AG10803 (cell line): ENCODE results near the gene MAP2K6.

Source experiments
- DNase-seq: peaks from one replicate; pipeline ENCODE4 v3.0.0; 2010; ENCODE audit warnings: low read depth
- H3K4me3 ChIP-seq: 2 replicates; pipeline ENCODE4 v1.5.1; 2011; ENCODE audit warnings: mild to moderate bottlenecking, low read length, control low read depth
- CTCF ChIP-seq: conservative IDR thresholded peaks from 2 replicates; pipeline ENCODE4 v1.5.1; 2011; ENCODE audit warnings: mild to moderate bottlenecking, low read length, control low read depth, inconsistent platforms

Gene MAP2K6

DNA sequence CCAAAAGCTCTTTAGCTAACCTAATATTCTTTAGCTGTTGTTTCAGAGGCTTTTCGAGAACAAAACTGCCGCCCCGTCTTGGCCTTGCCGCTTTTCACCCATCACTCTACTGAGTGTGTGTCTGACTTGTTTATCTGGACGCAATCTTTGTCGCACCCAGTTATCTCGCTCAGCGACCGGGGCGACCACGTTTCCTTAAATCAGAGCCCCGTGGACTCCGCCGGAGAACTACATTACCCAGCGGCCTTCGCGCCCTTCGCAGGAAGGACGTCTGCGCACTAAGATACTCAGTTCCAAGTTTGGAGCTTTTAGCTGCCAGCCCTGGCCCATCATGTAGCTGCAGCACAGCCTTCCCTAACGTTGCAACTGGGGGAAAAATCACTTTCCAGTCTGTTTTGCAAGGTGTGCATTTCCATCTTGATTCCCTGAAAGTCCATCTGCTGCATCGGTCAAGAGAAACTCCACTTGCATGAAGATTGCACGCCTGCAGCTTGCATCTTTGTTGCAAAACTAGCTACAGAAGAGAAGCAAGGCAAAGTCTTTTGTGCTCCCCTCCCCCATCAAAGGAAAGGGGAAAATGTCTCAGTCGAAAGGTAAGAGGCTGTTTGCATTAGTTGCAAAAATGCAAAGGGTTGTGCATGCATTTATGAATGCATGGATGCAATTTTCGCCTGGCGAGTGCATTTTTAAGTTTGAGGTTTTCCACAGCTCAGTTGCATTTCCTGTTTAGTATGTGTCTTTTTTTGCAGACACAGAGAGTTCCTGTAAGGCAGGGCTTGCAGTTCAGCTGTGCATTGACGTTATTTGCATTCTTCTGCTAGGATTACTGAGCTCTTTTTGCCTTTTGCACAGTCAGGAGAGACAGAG lies at the start of gene MAP2K6:
TSS of gene MAP2K6 (plus strand) at position 290 of the 867 bp plus-strand sequence. CDS start at position 578, 288 bp downstream.
- peak within 1 kb of the TSS; percentile 66 for H3K4me3 ChIP-seq
- TF ChIP-seq CTCF = no peak
- peak; percentile 49 for DNase-seq

- no peak overlapping the region for H3K4me3 ChIP-seq
- no peak for DNase-seq
- TF ChIP-seq CTCF = no peak
Measured at GRCh38 chr17:69367298-69367697, 47.2 kb upstream of the MAP2K6 start.

DNA sequence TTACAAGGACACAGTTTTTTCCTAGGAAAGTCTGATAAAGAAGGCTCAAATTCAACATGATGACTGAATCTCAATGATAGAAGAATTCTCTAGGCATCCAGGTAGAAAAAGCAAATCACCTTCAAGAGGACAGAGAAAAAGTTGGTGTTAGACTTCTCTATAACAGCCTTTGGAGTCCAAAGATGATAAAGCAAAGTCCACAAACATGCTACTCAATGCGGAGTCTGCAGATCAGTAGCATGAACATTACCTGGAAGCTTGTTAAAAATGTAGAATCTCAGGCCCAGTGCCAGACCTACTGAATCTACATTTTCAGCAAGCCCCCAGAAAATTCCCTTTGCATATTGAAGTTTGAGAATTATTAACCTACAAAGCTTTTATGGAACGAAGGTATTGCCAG lies 41.4 kb upstream of the MAP2K6 start:
- no peak overlapping the region for H3K4me3 ChIP-seq

GRCh38 chr17:69375229-69375628 lies 39.3 kb upstream of the MAP2K6 start:
- no peak for DNase-seq
- TF ChIP-seq CTCF = no peak
- no peak overlapping the region for H3K4me3 ChIP-seq

More for the DNA sequence above, 41.4 kb upstream of the MAP2K6 start:
- no peak for TF ChIP-seq CTCF
- DNase-seq = no peak

DNA sequence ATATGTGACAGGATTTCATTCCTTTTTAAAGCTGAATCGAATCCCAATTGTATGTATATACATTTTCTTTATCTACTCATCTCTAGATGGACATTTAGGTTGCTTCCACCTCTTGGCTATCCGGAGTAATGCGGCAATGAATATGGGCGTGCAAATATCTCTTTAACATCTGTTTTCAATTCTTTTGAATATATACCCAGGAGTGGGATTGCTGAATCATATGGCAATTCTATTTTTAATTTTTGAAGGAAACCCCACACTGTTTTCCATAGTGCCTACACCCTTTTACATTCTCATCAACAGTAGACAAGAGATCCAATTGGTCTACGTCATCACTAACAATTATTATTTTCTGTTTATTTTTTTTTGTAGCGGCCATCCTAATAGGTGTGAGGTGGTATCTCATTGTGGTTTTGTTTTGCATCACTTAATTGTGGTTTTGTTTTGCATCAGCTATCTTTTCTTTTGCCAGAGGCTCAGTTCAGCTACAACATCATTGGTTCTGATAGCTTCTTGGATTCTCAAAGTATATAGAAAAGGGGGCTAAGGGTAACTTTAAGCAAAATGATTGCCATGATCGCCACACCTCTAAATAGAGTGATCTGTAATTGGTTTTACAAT lies 25.6 kb upstream of the MAP2K6 start:
- no peak for DNase-seq
- no peak for TF ChIP-seq CTCF
- H3K4me3 ChIP-seq = no peak overlapping the region

DNA sequence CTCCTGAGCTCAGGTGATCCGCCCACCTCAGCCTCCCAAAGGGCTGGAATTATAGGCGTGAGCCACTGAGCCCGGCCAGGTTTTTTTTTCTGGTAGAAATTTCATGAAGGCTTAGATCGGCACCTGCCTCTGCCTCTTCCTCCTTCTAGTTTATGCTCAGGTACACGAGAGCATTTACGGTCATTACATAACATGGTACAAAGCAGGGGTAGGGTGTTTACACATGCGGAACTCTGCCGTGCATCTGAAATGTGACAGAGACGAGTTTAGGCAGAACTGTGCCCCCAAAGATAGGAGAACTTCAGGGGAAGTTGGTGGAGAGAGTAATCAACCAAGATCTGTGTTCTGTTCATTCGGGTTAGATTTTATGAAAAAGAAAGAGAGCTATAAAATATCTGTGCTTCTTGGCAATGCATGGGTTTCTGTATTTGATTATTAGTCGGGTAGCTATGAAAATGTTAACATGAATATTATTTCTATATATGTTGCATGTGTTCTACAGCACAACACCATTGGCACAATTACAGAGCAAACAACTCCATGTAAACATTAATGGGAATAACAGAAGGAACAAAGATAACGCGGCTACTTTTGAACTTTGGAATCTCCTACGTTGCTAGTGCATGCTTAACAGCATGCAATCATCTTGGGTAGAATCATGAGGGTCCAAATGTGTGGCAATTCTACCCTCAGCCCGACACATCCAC lies 23.5 kb upstream of the MAP2K6 start:
- TF ChIP-seq CTCF = no peak
- no peak for DNase-seq
- no peak overlapping the region for H3K4me3 ChIP-seq
